ENCODE measurements around the gene HMGCL.

DNA sequence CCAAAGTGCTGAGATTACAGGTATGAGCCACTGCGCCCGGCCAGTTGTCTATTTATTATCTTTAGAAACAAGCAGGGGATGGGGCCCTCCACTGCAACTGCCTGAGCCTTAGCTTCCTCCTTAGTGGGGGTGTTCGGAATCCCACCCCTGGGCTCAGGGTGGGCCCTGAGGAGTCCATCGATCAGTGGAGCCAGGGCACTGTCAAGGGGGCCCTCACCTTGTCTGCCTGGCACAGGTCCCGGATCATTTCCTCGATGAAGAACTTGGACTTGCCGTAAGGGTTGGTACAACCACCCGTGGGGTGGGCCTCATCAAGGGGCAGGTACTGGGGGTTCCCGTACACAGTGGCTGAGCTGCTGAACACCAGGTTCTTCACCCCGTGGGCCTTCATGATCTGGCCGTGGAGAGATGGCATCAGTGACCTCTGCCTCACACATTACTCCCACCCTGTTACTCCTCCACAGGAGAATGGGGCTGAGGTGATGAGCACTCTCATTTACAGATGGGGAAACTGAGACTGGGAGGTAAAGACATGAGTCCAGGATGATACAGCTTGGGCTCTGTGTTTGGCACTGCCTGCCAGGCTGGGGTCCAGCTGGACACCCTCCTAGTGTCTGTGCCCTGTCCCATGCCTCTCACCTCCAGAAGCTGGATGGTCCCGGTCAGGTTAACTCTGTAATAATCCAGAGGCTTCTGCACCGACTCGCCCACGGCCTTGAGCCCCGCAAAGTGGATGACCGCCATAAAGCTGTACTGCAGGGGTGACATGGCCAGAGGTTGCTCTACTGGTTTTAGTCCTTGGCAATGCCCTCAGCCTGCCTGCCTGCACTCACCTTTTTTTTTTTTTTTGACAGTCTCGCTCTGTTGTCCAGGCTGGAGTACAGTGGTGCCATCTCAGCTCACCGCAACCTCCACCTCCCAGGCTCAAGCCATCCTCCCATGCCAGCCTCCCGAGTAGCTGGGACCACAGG, 27.5 kb downstream of the HMGCL start:
- no peak for TF ChIP-seq EZH2 (IDR thresholded peaks at IDR 0.05; ENCODE audit: low read length, missing control alignments)
- TF ChIP-seq, protein P1, sequence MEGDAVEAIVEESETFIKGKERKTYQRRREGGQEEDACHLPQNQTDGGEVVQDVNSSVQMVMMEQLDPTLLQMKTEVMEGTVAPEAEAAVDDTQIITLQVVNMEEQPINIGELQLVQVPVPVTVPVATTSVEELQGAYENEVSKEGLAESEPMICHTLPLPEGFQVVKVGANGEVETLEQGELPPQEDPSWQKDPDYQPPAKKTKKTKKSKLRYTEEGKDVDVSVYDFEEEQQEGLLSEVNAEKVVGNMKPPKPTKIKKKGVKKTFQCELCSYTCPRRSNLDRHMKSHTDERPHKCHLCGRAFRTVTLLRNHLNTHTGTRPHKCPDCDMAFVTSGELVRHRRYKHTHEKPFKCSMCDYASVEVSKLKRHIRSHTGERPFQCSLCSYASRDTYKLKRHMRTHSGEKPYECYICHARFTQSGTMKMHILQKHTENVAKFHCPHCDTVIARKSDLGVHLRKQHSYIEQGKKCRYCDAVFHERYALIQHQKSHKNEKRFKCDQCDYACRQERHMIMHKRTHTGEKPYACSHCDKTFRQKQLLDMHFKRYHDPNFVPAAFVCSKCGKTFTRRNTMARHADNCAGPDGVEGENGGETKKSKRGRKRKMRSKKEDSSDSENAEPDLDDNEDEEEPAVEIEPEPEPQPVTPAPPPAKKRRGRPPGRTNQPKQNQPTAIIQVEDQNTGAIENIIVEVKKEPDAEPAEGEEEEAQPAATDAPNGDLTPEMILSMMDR (conservative IDR thresholded peaks at IDR 0.05 in 1 of 2, IDR thresholded peaks at IDR 0.05 in 1 of 2; ENCODE audit: low read depth in 1 of 2, low read length in 2 of 2), result no peak

All from fibroblast of lung (primary cell).